H1 (cell line): ENCODE measurements around the gene CD200. TPM values are rescaled to one million over a fixed set of nuclear protein-coding genes. Genes with fewer than 3 reads are reported as not detected.

Source experiments
- CTCF ChIA-PET: fragments of 300-600 bp; sonication (Branson Sonifier 250); formaldehyde crosslinking; loops from one replicate; lab custom pipeline; 2021; ENCODE audit not compliant: partially characterized antibody; lab: Charles Lee
- POLR2A ChIA-PET: fragments of 300-600 bp; sonication (Branson Sonifier 250); formaldehyde crosslinking; loops from one replicate; lab custom pipeline; 2021; ENCODE audit warnings: inconsistent platforms; ENCODE audit not compliant: partially characterized antibody; lab: Charles Lee
- DNase-seq, 2 experiments: peaks; one replicate each; pipeline versions ENCODE4 v3.0.0 to v3.0.0-alpha.2; 2010 to 2022; ENCODE audit warnings: low spot score in 2 of 2, low read depth in 1 of 2, mixed read lengths in 1 of 2
- FAIRE-seq: peaks from 2 replicates; lab custom pipeline; 2011; peaks lifted over from hg19 to GRCh38; lab: Jason Lieb, UNC
- H2AFZ ChIP-seq: 2 replicates; pipeline ENCODE4 v1.8.1; 2012; ENCODE audit warnings: low read length, inconsistent platforms
- H2AK5ac ChIP-seq: 2 replicates; pipeline ENCODE4 v1.6.1; 2013; ENCODE audit warnings: low read depth, low read length
- H2BK120ac ChIP-seq: replicated peaks from 2 replicates; pipeline ENCODE3; 2013; ENCODE audit warnings: low read depth, low read length, inconsistent platforms
- H2BK12ac ChIP-seq: 2 replicates; pipeline ENCODE4 v1.6.1; 2013; ENCODE audit warnings: low read depth, low read length
- H2BK15ac ChIP-seq: 2 replicates; pipeline ENCODE4 v1.6.1; 2013; ENCODE audit warnings: low read length
- H2BK20ac ChIP-seq: 2 replicates; pipeline ENCODE4 v1.6.1; 2013; ENCODE audit warnings: low read length
- H2BK5ac ChIP-seq: 2 replicates; pipeline ENCODE4 v1.6.1; 2013; ENCODE audit warnings: low read depth, low read length
- H3K14ac ChIP-seq: 2 replicates; pipeline ENCODE4 v1.6.1; 2013; ENCODE audit warnings: inconsistent platforms; ENCODE audit not compliant: insufficient read length
- H3K18ac ChIP-seq: 2 replicates; pipeline ENCODE4 v1.6.1; 2013; ENCODE audit warnings: low read length; ENCODE audit errors: extremely low read depth
- H3K23ac ChIP-seq: 2 replicates; pipeline ENCODE4 v1.6.1; 2013; ENCODE audit warnings: inconsistent platforms; ENCODE audit not compliant: insufficient read length
- H3K23me2 ChIP-seq: 2 replicates; pipeline ENCODE4 v1.6.1; 2013; ENCODE audit warnings: low read depth, low read length
- H3K27ac ChIP-seq: 2 replicates; pipeline ENCODE4 v1.6.1; 2011; ENCODE audit warnings: low read depth, low read length, inconsistent platforms
- H3K27me3 ChIP-seq, 4 experiments: replicated peaks in 1 of 4; 1 replicate in 1 of 4; 2 replicates in 3 of 4; pipeline versions ENCODE4 v1.6.1 to v1.8.1; 2011 to 2013; ENCODE audit warnings: low read length in 3 of 4, mild to moderate bottlenecking in 3 of 4, inconsistent platforms in 2 of 4, mixed read lengths in 2 of 4, moderate library complexity in 1 of 4; ENCODE audit not compliant: control insufficient read depth in 3 of 4, insufficient read depth in 3 of 4; ENCODE audit errors: extremely low read depth in 1 of 4
- H3K36me3 ChIP-seq, 4 experiments: 2 replicates each; pipeline versions ENCODE4 v1.6.1 to v1.8.1; 2011 to 2013; ENCODE audit warnings: mild to moderate bottlenecking in 4 of 4, low read length in 3 of 4, moderate library complexity in 2 of 4, control low read depth in 1 of 4, inconsistent platforms in 1 of 4; ENCODE audit not compliant: insufficient read depth in 4 of 4, control insufficient read depth in 2 of 4
- H3K4ac ChIP-seq: replicated peaks from 2 replicates; pipeline ENCODE3; 2013; ENCODE audit warnings: low read length, low read depth, mixed read lengths, inconsistent platforms; ENCODE audit not compliant: insufficient read length
- H3K4me1 ChIP-seq, 4 experiments: replicated peaks in 1 of 4; 1 replicate in 1 of 4; 2 replicates in 3 of 4; pipeline versions ENCODE4 v1.6.1 to v1.8.1; 2011 to 2013; ENCODE audit warnings: low read length in 3 of 4, inconsistent platforms in 2 of 4, mixed read lengths in 1 of 4; ENCODE audit not compliant: insufficient read depth in 4 of 4, control insufficient read depth in 3 of 4
- H3K4me2 ChIP-seq, 2 experiments: 2 replicates each; pipeline versions ENCODE4 v1.6.1 to v1.8.1; 2011 to 2013; ENCODE audit warnings: low read depth in 2 of 2, low read length in 2 of 2, control low read depth in 1 of 2, inconsistent platforms in 1 of 2, mild to moderate bottlenecking in 1 of 2; ENCODE audit not compliant: insufficient read depth in 1 of 2
- H3K4me3 ChIP-seq, 4 experiments: fragments of 200-600, 300-600 bp in 1 of 4; sonication (generic), shearing (Covaris generic), sonication (Bioruptor Twin) in 1 of 4; 2 replicates each; pipeline versions ENCODE4 v1.5.1 to v1.8.1; 2011 to 2016; ENCODE audit warnings: low read length in 4 of 4, low read depth in 3 of 4, control low read depth in 2 of 4, inconsistent platforms in 2 of 4, mild to moderate bottlenecking in 2 of 4, mixed read lengths in 1 of 4, moderate library complexity in 1 of 4; ENCODE audit not compliant: insufficient read depth in 2 of 4; ENCODE audit errors: extremely low read depth in 1 of 4
- H3K56ac ChIP-seq: replicated peaks from 2 replicates; pipeline ENCODE3; 2013; ENCODE audit warnings: low read depth, mild to moderate bottlenecking, mixed read lengths, low read length, inconsistent platforms; ENCODE audit not compliant: insufficient read length
- H3K79me1 ChIP-seq: 2 replicates; pipeline ENCODE4 v1.6.1; 2013; ENCODE audit warnings: low read depth, low read length, control low read depth
- H3K79me2 ChIP-seq, 2 experiments: 2 replicates each; pipeline versions ENCODE4 v1.6.1 to v1.8.1; 2012 to 2013; ENCODE audit warnings: low read length in 2 of 2, mild to moderate bottlenecking in 2 of 2, inconsistent platforms in 1 of 2; ENCODE audit not compliant: insufficient read depth in 2 of 2, control insufficient read depth in 1 of 2
- H3K9ac ChIP-seq, 4 experiments: replicated peaks in 1 of 4; 1 replicate in 1 of 4; 2 replicates in 3 of 4; pipeline versions ENCODE4 v1.6.1 to v1.8.1; 2011 to 2013; ENCODE audit warnings: low read depth in 3 of 4, low read length in 3 of 4, control low read depth in 2 of 4, mild to moderate bottlenecking in 2 of 4, moderate library complexity in 2 of 4, inconsistent platforms in 1 of 4; ENCODE audit errors: extremely low read depth in 1 of 4
- H3K9me3 ChIP-seq, 2 experiments: 2 replicates each; pipeline versions ENCODE4 v1.6.1 to v1.8.1; 2012 to 2013; ENCODE audit warnings: mild to moderate bottlenecking in 2 of 2, moderate library complexity in 2 of 2, control low read depth in 1 of 2, inconsistent platforms in 1 of 2, low read depth in 1 of 2, low read length in 1 of 2, mixed read lengths in 1 of 2; ENCODE audit not compliant: insufficient read depth in 2 of 2
- H4K20me1 ChIP-seq, 2 experiments: replicated peaks in 1 of 2; 2 replicates each; pipeline versions ENCODE3 to v1.8.1; 2011 to 2013; ENCODE audit warnings: inconsistent platforms in 2 of 2, low read length in 2 of 2, mild to moderate bottlenecking in 1 of 2; ENCODE audit not compliant: insufficient read depth in 2 of 2, control insufficient read depth in 1 of 2
- H4K5ac ChIP-seq: 2 replicates; pipeline ENCODE4 v1.6.1; 2013; ENCODE audit warnings: low read length, low read depth, mixed read lengths, inconsistent platforms; ENCODE audit not compliant: insufficient read length
- H4K8ac ChIP-seq: 2 replicates; pipeline ENCODE4 v1.8.0; 2013; ENCODE audit warnings: mild to moderate bottlenecking, moderate library complexity, low read length, inconsistent platforms; ENCODE audit not compliant: insufficient read depth; ENCODE audit errors: extremely low read depth
- H4K91ac ChIP-seq: replicated peaks from 2 replicates; pipeline ENCODE3; 2013; ENCODE audit warnings: low read length, mixed read lengths, inconsistent platforms; ENCODE audit not compliant: insufficient read length
- CBX5 ChIP-seq: fragments of 300-800, 300-1000 bp; sonication (generic); IDR thresholded peaks from 2 replicates; pipeline ENCODE4 v1.7.1; 2016; ENCODE audit warnings: antibody characterized with exemption, low read length, low read depth
- EZH2 ChIP-seq: fragments of 200-600 bp; sonication (generic); IDR thresholded peaks from 2 replicates; pipeline ENCODE4 v1.7.1; 2012; ENCODE audit warnings: low read depth, mild to moderate bottlenecking, moderate library complexity, low read length, inconsistent platforms; ENCODE audit not compliant: severe bottlenecking
- GTF2F1 ChIP-seq: IDR thresholded peaks from 2 replicates; pipeline ENCODE4 v1.6.1; 2012; ENCODE audit warnings: low read depth, low read length, improper control_type of control experiment, borderline replicate concordance
- KDM1A ChIP-seq: fragments of 200-600, 300-600 bp; sonication (generic); IDR thresholded peaks from 2 replicates; pipeline ENCODE4 v1.7.1; 2016; ENCODE audit warnings: mild to moderate bottlenecking, low read length, borderline replicate concordance
- POU5F1 ChIP-seq: IDR thresholded peaks from 2 replicates; pipeline ENCODE4 v1.6.1; 2011; ENCODE audit warnings: low read depth, mild to moderate bottlenecking, low read length, moderate library complexity
- RAD21 ChIP-seq, 2 experiments: IDR thresholded peaks in 1 of 2; conservative IDR thresholded peaks in 1 of 2; 2 replicates each; pipeline ENCODE4 v1.6.1; 2011; ENCODE audit warnings: low read depth in 2 of 2, low read length in 2 of 2, improper control_type of control experiment in 1 of 2, inconsistent platforms in 1 of 2, mild to moderate bottlenecking in 1 of 2, moderate library complexity in 1 of 2
- SP1 ChIP-seq: IDR thresholded peaks from 2 replicates; pipeline ENCODE4 v1.6.1; 2011; ENCODE audit warnings: low read depth, low read length
- WGBS, 2 experiments: shearing (Covaris generic) in 1 of 2; methylation state at CpG; one replicate each; pipeline versions ENCODE4 v1.1.6 to v1.1.7; 2013 to 2015; ENCODE audit warnings: low lambda C conversion rate in 2 of 2, mixed read lengths in 2 of 2, inconsistent platforms in 1 of 2, low coverage in 1 of 2, missing lambda C conversion rate in 1 of 2; ENCODE audit not compliant: insufficient replicate concordance in 2 of 2, insufficient coverage in 1 of 2, insufficient read length in 1 of 2; ENCODE audit errors: extremely low coverage in 1 of 2, missing lambda C conversion rate in 1 of 2; 5-methylcytosine and 5-hydroxymethylcytosine counted together
- polyA plus RNA-seq, 7 experiments: library from polyadenylated mRNA; depleted of rRNA in 3 of 7; stranded (reverse) in 5 of 7; unstranded in 2 of 7; fragments of >200 nt in 5 of 7; fragments of 200-250 nt in 2 of 7; gene quantifications; 1 replicate in 5 of 7; 2 replicates in 1 of 7; 4 replicates in 1 of 7; pipeline versions ENCODE4 v1.2.1 to v1.2.3, GENCODE V29; 2011 to 2013; ENCODE audit warnings: missing spikeins in 2 of 7, mixed read lengths in 2 of 7
- total RNA-seq: library from RNA; stranded (reverse); fragmentation: NEBNext Ultra II Directional; extraction: Animal tissue kit (Norgen Biotek cat#: 25700); gene quantifications from 2 replicates; pipeline ENCODE4 v1.2.1, GENCODE V29; 2021
- TF ChIP-seq, protein P1 (sequence below), 3 experiments: IDR thresholded peaks; 1 replicate in 2 of 3; 2 replicates in 1 of 3; pipeline versions ENCODE4 v1.5.1 to v1.6.1; 2011; ENCODE audit warnings: low read length in 3 of 3, mild to moderate bottlenecking in 3 of 3, inconsistent platforms in 2 of 3, low read depth in 1 of 3, moderate library complexity in 1 of 3; ENCODE audit not compliant: insufficient read depth in 1 of 3; ENCODE audit errors: control extremely low read depth in 1 of 3
- TF ChIP-seq, protein P2 (sequence below): IDR thresholded peaks from 2 replicates; pipeline ENCODE4 v1.6.1; 2012; ENCODE audit warnings: inconsistent platforms

The CD200 gene
- total and polyA plus RNA-seq, 2 of the 8 experiments (the other 6 are each of a cell fraction or from before 2014, with no cell fraction given) = 45.8 to 50.2 TPM

- Histone ChIP-seq H4K20me1 (no peaks in the 10 kb centered on the region), H2AK5ac (no peak overlapping the region), H3K18ac (no peak overlapping the region), H3K23ac (no peak overlapping the region), H4K8ac (no peak overlapping the region), H3K36me3 (peaks cover 0 to 6% (median 0%) of the 10 kb centered on the region in 4 experiments; a peak in 2 of 8 replicates), H3K79me1 (no peaks in the 10 kb centered on the region), H2BK15ac (no peak overlapping the region), H4K91ac (no peak overlapping the region), H2AFZ (no peak overlapping the region), H4K5ac (no peak overlapping the region), H3K4me3 (no peak overlapping the region), H3K56ac (no peak overlapping the region), H3K4ac (no peak overlapping the region), H3K9me3 (peaks cover 15 to 18% of the 10 kb centered on the region in 2 experiments), H3K4me1 (peaks cover 0 to 4% (median 2%) of the 10 kb centered on the region in 4 experiments; a peak in 4 of 7 replicates), H3K27ac (no peak overlapping the region), H3K27me3 (no peaks in the 10 kb centered on the region), H3K4me2 (no peak overlapping the region), H3K14ac (no peak overlapping the region), H2BK12ac (no peak overlapping the region), H3K9ac (no peak overlapping the region), H2BK120ac (no peak overlapping the region), H3K23me2 (no peaks in the 10 kb centered on the region), H3K79me2 (no peaks in the 10 kb centered on the region), H2BK20ac (no peak overlapping the region), H2BK5ac (no peak overlapping the region)
- 58% methylated on average over 2 of the region's 2 CpGs; no CpG with 5 or more reads in 1 of the 2 experiments for WGBS, 2 experiments
- ChIA-PET POLR2A (interaction anchor here (1.1 to 2.7 kb wide), 3 partner anchors 10 to 21 kb away, joined by 3 to 9 read pairs (median 3); no protein-coding TSS in a partner anchor), CTCF (interaction anchor here (0.6 to 2.6 kb wide), 3 partner anchors 21 to 226 kb away, joined by 3 to 11 read pairs (median 3); partner anchors contain the start of gene SLC9C1)
- FAIRE-seq (no peak), DNase-seq (no peak)
- no peak for TF ChIP-seq CBX5
- TF ChIP-seq, protein P1, sequence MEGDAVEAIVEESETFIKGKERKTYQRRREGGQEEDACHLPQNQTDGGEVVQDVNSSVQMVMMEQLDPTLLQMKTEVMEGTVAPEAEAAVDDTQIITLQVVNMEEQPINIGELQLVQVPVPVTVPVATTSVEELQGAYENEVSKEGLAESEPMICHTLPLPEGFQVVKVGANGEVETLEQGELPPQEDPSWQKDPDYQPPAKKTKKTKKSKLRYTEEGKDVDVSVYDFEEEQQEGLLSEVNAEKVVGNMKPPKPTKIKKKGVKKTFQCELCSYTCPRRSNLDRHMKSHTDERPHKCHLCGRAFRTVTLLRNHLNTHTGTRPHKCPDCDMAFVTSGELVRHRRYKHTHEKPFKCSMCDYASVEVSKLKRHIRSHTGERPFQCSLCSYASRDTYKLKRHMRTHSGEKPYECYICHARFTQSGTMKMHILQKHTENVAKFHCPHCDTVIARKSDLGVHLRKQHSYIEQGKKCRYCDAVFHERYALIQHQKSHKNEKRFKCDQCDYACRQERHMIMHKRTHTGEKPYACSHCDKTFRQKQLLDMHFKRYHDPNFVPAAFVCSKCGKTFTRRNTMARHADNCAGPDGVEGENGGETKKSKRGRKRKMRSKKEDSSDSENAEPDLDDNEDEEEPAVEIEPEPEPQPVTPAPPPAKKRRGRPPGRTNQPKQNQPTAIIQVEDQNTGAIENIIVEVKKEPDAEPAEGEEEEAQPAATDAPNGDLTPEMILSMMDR (IDR thresholded peaks at IDR 0.05; ENCODE audit: control extremely low read depth in 1 of 3, insufficient read depth in 1 of 3, low read depth in 1 of 3, low read length in 3 of 3) = no peak
- no peak for TF ChIP-seq GTF2F1
- no peak for TF ChIP-seq SP1
- no peak for TF ChIP-seq POU5F1
- no peak for TF ChIP-seq KDM1A
- TF ChIP-seq RAD21 (IDR thresholded peaks at IDR 0.05 in 1 of 2, conservative IDR thresholded peaks at IDR 0.05 in 1 of 2; ENCODE audit: low read depth in 2 of 2, low read length in 2 of 2) = no peak
- TF ChIP-seq EZH2 = no peak
- TF ChIP-seq, protein P2, sequence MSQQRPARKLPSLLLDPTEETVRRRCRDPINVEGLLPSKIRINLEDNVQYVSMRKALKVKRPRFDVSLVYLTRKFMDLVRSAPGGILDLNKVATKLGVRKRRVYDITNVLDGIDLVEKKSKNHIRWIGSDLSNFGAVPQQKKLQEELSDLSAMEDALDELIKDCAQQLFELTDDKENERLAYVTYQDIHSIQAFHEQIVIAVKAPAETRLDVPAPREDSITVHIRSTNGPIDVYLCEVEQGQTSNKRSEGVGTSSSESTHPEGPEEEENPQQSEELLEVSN = no peak
Observed at GRCh38 chr3:112314649-112315048, 18.3 kb upstream of the CD200 start.
